GM19463 (cell line): ENCODE measurements around the gene CCDC18.
"Not testable (repeated sequence)": the region's sequence is repeated elsewhere in the genome, so short reads cannot be mapped to it uniquely, and the experiment has no call there.

Experiments used
- ATAC-seq: cut with Tn5 transposase; IDR thresholded peaks from one replicate; pipeline ENCODE4 v1.9.1; 2021; ENCODE audit warnings: mild to moderate bottlenecking, moderate library complexity; ENCODE audit not compliant: unreplicated experiment

The CCDC18 gene

DNA sequence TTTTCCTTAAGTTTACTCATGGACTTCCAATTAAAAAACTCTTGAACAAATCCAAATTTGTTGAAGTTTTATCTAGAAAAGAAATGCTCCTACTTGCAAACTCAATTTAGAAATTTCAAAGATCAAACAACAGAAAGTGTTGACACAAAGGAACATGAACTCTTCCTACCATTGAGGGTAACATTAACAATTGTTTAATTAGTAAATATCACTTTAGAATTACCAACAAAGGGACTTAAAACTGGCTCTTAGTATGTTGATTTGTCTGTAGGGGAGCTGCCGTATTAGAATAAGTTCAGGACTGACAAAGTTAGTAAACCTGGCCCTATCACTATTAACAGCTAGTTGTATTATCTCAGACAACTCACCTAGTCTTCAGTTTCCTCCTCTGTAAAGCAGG is 57.9 kb downstream of the CCDC18 start:
- no peak for ATAC-seq

DNA sequence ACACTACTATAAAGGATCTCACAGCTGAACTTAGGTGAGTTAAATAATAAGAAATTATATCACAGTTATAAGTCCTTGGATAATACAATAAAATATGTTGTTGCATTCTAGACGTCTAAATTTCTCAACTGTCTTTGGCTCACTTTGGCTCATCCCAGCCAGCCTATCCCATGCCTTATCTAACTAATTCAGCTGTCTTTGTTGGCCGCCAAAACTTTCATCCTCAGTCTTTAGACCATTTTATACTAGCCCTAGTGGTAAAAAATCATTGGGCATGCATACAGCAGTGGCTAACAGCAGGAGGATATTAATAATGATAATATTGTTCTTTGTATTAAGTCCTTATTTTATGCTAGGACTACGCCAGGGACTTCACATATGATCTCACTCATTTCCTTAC is 59.3 kb downstream of the CCDC18 start:
- ATAC-seq = no peak

DNA sequence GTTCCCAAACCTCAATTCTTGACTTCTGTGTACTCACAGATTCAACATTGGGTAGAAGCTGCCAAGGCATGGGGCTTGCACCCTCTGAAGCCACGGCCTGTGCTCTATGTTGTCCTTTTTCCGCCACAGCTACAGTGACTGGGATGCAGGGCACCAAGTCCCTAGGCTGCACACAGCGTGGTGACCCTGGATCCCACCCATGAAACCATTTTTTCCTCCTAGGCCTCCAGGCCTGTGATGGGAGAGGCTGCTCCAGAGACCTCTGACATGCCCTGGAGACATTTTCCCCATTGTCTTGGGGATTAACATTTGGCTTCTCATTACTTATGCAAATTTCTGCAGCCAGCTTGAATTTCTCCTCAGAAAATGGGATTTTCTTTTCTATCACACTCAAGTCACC is 62.7 kb downstream of the CCDC18 start:
- not testable (repeated sequence) for ATAC-seq

DNA sequence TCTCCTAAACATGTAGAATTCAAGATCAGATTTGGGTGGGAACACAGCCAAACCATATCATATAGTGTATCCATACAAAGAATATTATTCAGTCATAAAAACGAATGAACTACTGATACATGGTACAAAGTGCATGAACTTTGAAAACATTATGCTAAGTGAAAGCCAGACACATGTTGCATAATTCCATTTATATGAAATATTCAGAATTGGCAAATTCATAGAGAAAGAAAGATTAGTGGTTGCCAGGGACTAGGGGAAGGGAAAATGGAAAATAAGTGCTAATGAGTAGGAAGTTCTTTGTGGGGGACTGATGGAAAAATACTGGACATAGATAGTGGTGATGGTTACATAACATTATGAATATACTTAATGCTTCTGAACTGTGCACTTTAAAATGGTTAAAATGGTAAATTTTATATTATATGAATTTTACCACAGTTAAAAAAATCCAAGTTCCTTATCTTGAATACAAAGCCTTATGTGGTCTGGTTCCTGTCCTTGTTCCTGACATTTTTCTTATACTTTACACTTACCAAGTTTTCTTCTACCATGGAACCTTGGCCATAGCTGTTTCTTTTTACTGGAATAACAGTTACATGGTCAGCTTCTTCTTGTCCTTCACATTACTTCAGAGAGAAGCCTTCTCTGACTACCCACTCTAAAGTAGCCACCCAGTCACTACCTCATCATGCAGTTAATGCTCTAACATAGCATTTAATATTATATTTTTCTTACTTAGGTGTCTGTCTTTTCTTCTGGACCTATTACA is 64.0 kb downstream of the CCDC18 start:
- ATAC-seq = no peak

DNA sequence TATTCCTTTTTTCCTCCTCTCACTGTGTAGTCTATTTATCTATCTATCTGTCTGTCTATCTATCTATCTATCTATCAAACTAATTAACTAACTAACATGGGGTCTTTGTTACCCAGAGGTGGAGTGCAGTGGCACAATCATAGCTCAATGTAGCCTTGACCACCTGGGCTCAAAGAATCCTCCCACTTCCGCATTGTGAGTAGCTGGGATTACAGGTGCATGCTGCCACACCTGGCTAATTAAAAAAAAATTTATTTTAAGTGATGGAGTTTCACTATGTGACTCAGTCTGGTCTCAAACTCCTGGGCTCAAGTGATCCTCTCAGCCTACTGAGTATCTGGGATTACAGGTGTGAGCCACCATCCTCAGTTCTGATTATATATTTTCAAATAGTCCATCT is 71.4 kb downstream of the CCDC18 start:
- ATAC-seq = no peak

DNA sequence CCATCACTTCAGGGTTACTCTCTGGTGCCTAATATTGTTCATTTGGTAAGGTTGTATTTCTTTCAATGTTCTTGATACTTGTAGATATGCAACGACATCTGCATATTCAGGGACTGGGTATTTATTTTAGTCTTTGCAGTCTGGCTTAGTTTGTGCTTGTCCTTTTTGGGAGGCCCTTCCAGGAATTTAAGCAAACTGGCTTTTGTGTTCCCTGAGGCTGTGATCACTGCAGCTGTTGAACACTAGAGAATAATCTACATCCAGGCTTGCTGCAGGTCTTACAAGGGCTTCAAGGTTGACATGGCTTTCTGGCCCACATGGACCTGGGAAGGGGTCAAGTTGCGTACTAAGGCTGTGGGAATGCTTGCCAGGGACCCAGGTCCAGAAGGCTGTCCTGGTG is 72.1 kb downstream of the CCDC18 start:
- no peak for ATAC-seq

DNA sequence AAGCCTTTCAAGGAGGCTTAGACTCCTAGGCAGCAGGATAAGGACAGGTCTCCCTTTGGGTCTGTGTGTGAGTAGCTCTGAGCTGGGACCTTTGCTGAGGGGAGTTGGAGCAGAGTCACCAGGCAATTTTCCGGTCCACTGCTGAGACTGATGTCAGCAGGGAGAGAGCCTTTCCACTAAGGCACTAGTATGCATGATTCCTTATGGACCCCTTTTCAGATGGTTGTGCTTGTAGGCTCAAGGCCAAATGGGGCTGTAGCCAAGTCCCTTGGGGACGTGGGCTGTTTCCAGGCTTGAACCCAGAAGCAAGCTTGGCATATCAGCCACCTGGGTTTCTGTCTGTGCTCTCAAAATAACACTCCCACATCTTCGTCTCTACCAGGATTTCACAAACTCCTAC is 73.0 kb downstream of the CCDC18 start:
- ATAC-seq = no peak

DNA sequence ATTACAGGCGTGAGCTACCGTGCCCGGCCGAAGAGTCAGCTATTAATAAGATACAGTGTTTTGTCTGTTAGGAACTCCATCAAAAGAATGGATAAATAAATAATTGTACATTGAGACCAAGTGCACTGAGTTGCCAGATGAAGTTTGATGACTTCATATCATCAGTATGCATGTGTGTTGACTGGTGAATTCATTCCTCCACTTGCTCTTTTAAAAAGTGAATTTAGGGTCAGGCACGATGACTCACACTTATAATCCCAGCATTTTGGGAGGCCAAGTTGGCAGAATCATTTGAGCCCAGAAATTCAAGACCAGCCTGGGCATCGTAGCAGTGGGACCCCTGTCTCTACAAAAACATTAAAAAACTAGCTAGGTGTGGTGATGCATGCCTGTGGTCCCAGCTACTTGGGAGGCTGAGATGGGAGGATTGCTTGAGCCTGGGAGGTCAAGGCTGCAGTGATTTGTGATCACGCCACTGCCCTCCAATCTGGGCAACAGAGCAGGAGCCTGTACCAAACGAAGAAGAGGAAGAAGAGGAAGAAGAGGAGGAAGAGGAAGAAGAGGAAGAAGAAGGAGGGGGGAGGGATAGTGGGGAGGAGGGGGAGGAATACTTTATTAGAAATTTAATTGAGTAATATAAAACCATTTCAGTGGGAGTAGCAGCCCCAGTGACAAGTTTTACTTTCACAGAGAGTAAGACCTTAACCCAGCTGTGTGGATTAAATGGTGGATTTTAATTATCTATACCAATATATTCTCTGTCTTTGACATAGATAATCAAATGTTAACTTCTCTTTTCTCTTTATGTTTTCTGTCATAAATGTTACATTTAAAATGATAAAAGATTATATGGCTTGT is 74.9 kb downstream of the CCDC18 start:
- ATAC-seq = no peak

DNA sequence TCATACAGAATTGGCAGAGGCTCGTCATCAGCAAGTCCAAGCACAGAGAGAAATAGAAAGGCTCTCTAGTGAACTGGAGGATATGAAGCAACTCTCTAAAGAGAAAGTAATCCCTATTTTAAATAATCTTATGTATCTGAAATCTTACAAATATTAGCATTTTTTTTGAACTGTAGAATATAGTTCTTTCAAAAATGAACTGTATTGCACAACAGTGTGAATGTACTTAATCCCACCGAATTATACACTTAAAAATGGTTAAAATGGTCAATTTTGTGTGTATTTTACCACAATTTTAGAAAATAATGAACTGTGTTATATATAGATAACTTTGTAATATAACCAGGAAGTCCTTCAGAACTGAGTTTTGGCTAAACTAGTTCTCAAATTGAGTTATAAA is 75.9 kb downstream of the CCDC18 start:
- no peak for ATAC-seq

DNA sequence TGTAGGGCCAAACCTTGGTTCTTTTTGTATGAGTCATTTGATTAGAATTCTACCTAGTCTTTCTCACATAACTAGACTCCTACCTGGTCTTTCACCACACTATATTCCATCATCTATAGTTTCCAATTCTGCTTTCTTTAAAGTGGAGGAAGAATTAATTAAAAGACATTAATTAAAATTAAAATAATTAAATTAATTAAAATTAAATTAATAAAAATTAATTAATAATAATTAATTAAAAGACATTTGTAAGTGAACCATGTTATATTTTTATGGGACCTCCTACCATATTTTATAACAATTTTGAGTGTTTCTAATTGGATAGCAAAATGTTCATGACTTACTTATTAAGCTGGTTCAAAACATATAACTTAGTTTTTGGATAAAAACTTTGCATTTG is 77.4 kb downstream of the CCDC18 start:
- no peak for ATAC-seq

DNA sequence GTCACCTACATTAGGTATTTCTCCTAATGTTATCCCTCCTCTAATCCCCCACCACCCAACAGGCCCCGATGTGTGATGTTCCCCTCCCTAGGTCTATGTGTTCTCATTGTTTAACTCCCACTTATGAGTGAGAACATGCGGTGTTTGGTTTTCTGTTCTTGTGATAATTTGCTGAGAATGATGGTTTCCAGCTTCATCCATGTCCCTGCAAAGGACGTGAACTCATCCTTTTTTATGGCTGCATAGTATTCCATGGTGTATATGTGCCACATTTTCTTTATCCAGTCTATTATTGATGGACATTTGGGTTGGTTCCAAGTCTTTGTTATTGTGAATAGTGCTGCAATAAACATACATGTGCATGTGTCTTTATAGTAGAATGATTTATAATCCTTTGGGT is 80.2 kb downstream of the CCDC18 start:
- not testable (repeated sequence) for ATAC-seq

DNA sequence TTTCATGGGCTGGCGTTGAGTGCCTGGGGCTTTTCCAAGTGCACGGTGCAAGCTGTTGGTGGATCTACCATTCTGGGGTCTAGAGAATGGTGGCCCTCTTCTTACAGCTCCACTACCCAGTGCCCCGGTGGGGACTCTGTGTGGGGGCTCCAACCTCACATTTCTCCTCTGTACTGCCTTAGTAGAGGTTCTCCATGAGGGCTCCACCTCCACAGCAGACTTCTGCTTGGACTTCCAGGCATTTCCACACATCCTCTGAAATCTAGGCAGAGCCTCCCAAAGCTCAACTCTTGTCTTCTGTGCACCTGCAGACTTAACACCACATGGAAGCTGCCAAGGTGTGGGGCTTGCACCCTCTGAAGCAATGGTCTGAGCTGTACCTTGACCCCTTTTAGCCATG is 82.1 kb downstream of the CCDC18 start:
- ATAC-seq = no peak

DNA sequence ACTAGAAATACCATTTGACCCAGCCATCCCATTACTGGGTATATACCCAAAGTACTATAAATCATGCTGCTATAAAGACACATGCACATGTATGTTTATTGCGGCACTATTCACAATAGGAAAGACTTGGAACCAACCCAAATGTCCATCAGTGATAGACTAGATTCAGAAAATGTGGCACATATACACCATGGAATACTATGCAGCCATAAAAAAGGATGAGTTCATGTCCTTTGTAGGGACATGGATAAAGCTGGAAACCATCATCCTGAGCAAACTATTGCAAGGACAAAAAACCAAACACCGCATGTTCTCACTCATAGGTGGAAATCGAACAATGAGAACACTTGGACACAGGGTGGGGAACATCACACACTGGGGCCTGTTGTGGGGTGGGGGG is 88.4 kb downstream of the CCDC18 start:
- not testable (repeated sequence) for ATAC-seq

DNA sequence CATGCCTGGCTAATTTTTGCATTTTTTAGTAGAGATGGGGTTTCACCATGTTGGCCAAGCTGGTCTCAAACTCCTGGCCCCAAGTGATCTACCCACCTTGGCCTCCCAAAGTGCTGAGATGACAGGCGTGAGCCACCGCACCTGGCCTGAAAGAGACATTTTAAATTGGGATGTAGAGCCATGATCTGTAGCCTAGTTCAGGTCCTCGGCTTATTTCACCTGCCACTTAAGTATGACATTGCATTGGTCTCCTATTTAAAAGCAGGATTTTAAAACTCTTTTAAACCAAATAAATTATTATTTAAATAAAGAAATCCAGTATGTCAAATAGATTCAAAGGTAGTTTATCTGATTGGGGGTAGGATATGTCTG is 94.7 kb downstream of the CCDC18 start:
- ATAC-seq = not testable (repeated sequence)

DNA sequence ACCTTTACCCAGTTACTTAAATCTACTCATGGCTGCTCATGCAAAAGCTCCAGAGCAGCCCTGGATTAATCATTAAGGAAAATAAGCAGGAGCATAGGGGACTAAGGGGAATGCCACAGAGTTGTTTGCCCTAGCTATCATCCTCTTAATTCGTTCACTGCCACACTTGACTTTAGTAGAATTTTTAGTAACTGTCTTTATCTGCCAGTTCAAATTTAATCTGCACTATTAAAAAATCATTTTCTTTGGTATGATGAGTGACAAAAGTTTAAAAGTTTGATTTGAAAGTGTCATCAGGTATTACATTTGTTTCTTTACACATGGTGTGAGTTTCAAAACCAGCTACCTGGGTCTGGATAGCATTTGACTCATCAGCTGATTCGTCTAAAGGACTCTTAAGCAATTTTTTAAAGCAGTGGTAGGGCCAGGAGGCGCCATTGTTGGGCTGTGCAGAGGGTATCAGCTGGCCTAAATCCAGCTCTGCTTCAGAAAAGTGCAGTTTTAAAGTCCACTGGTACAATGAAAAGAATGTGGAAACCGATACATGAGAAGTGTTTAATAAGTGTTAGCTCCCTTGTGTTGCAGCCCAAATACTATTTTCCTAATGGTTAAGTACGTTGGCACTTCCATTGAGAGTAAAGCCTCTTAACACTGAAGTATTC is 95.2 kb downstream of the CCDC18 start:
- ATAC-seq = no peak

DNA sequence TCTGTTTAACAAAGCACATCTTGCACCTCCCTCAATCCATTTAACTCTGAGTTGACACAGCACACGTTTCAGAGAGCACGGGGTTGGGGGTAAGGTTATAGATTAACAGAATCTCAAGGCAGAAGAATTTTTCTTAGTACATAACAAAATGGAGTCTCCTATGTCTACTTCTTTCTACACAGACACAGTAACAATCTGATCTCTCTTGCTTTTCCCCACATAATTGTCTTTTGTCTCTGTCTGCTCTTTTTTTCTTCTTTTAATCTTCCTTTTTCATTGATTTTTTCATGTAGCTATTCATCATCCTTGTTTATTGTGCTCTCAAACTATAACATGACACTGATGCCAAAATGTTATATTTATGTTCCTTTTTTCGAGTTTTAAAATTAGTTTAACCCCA is 97.0 kb downstream of the CCDC18 start:
- ATAC-seq = not testable (repeated sequence)

DNA sequence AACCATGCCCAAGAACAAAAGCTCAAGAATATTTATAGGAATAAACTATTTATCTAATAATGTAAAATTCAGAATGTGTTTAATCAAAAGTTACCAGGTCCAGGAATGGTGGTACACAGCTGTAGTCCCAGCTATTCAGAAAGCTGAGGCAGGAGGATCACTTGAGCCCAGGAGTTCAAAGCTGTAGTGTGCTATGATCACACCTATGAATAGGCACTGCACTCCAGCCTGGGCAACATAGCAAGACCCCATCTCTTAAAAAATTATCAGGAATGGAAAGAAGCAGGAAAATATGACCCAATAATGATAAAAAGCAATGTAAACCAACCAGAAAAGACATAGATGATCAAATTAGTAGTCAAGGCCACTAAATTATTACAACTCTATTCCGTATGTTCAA is 103.0 kb downstream of the CCDC18 start:
- no peak for ATAC-seq

DNA sequence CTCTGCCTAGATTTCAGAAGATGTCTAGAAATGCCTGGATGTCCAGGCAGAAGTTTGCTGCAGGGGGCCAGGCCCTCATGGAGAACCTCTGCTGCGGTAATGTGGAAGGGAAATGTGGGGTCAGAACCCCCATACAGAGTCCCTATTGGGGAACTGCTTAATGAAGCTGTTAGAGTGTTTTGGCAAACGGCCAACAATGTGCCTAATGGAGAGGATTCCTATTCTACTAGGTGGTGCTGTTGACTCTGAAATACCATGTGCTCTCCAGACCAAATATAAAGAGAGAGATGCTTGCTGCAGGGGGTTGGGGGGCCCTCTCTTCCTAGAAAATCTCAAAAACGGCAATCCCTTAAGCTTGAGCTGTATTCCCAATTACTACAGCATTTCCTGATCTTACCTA is 108.0 kb downstream of the CCDC18 start:
- no peak for ATAC-seq

DNA sequence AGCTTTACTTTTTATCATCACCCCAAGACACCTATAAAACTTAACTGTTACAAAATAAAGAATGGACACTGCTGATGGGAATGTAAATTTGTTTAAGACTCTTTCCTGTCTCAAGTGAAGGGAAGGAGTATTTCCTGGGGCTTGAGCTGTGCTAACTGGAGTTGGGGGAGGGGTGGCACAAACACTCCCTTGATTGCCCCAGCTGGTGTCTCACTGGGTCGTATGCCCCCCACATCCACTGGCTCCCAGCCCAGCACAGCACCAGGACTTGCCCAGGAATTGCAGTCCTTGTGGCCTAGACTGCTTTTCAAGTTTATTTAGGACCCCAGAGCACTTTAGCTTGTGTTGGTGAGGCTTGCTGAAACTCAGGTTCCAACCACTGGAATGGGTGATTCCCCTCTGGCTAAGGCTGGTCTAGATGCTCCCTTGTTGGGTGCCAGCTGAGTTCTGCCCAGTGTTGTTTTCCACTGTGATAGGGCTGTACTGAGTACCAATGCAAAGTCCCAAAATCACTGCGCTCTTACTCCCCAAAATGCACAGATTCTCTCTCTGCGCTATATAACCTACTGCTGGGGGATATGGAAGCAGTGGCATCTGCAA is 116.1 kb downstream of the CCDC18 start:
- ATAC-seq = no peak

DNA sequence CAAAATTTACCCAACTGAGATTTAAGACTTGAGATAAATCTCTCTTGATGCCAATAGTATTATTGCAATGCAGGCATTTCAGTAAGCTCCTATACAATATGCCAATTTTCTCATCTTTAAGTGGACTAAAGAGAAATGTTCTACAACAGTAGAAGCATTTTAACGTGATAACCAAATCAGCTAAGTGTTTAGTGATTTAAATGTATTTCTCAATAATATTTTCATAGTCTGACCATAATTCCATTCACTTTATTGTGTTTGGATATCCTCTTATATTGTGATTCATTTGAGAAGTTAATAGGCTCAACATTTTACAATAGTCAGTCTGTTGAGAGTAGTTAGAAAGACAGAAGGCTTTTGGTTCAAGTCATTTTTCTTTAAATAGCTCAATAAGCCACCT is 120.6 kb downstream of the CCDC18 start:
- no peak for ATAC-seq

DNA sequence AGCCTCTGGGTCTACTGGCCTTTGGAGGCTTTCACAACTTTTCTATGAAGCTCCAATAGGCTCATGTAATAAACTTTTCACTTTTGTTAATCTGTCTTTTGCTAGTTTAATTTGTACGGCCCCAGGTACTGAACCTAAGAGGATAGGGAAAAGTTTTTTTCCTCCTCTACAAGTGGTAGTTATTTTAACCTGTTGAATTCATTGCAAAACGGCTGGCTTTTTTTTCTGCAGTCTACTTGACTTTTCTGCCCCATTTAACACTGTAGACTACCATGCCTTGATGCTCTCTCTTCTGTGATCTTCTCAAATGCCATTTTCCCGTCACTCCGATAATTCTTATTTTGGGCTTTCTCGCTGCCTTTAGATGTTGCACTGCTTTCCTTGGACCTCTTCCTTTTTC is 121.6 kb downstream of the CCDC18 start:
- no peak for ATAC-seq
